ENCODE data around the gene FCHO1. TPM values are rescaled to one million over a fixed set of nuclear protein-coding genes. Genes with fewer than 3 reads are reported as not detected.

The FCHO1 gene
- total and polyA plus RNA-seq, 2 donors (not counting 3 experiments of a cell fraction or from before 2014, with no cell fraction given) = 0.66 to 1.6 TPM

- peak overlapping the region; percentile 81 for H3K9ac ChIP-seq (replicated peaks; ENCODE audit: extremely low read depth, insufficient read depth, low read length)
These were observed 29.5 kb upstream of the FCHO1 start for GRCh38 chr19:17721821-17722220.

GRCh38 chr19:17722655-17723240, 28.5 kb upstream of the FCHO1 start:
- H3K27me3 ChIP-seq (ENCODE audit: control insufficient read depth in 2 of 2, insufficient read depth in 2 of 2, low read length in 2 of 2) = no peaks in the 10 kb centered on the region
- no peak for TF ChIP-seq FOS (IDR thresholded peaks at IDR 0.05; ENCODE audit: borderline replicate concordance, insufficient read depth, low read length)
- TF ChIP-seq MAX (IDR thresholded peaks at IDR 0.05; ENCODE audit: insufficient read depth, insufficient read length) = no peak
- no peak for TF ChIP-seq EZH2 (IDR thresholded peaks at IDR 0.05; ENCODE audit: borderline replicate concordance, low read depth, low read length, severe bottlenecking)
- H3K4me2 ChIP-seq (ENCODE audit: insufficient read depth, low read length) = no peak overlapping the region
- peaks cover 27% of the 10 kb centered on the region for H3K4me1 ChIP-seq (ENCODE audit: control insufficient read depth, extremely low read depth, insufficient read depth, low read length)
- BruUV-seq (replicated peaks) = no TSS peak
- ChIA-PET CTCF (interaction anchor here (0.6 to 5.2 kb wide), 3 partner anchors 12 to 44 kb away, joined by 3 to 26 read pairs (median 4); no protein-coding TSS in a partner anchor), POLR2A (interaction anchor here (0.6 kb wide), 2 partner anchors 10 to 1166 kb away, joined by 3 to 10 read pairs; no protein-coding TSS in a partner anchor)
- H3K36me3 ChIP-seq (ENCODE audit: control insufficient read depth in 2 of 2, extremely low read depth in 1 of 2, insufficient read depth in 2 of 2, low read length in 2 of 2) = peaks cover 24 to 39% of the 10 kb centered on the region in 2 experiments
- H3K79me2 ChIP-seq (ENCODE audit: control insufficient read depth, insufficient read depth, low read length) = peaks cover 81% of the 10 kb centered on the region
- peak overlapping the region; percentile 90 for H3K27ac ChIP-seq (ENCODE audit: insufficient read depth, low read depth, low read length)
- no peaks in the 10 kb centered on the region for H3K9me3 ChIP-seq (replicated peaks; ENCODE audit: control insufficient read depth, insufficient read depth, low read length)
- peak overlapping the region; percentile 13 for H3K9ac ChIP-seq (replicated peaks; ENCODE audit: extremely low read depth, insufficient read depth, low read length)
- FAIRE-seq (no peak), DNase-seq (ENCODE audit: low read depth, low spot score) (no peak)
- dilution Hi-C loops (cut with MboI; ENCODE audit: extremely low pct_ligation_motif_present, low sequenced_read_pairs) = no loop called here
- no peak overlapping the region for H3K4me3 ChIP-seq (replicated peaks in 1 of 3; ENCODE audit: insufficient read depth in 1 of 3, low read depth in 1 of 3, low read length in 3 of 3)
- intact Hi-C loops (cut with micrococcal nuclease) = no loop called here
- no peaks in the 10 kb centered on the region for H3K9me1 ChIP-seq (replicated peaks; ENCODE audit: control insufficient read depth, extremely low read depth, insufficient read depth, low read length)
- no peaks in the 10 kb centered on the region for H4K20me1 ChIP-seq (replicated peaks; ENCODE audit: control insufficient read depth, extremely low read depth, insufficient read depth, low read length)
- H2AFZ ChIP-seq (ENCODE audit: low read depth, low read length) = no peak overlapping the region

More at GRCh38 chr19:17721821-17722220, 29.5 kb upstream of the FCHO1 start:
- H3K9me1 ChIP-seq (replicated peaks; ENCODE audit: control insufficient read depth, extremely low read depth, insufficient read depth, low read length) = no peaks in the 10 kb centered on the region
- H3K27me3 ChIP-seq (ENCODE audit: control insufficient read depth in 2 of 2, insufficient read depth in 2 of 2, low read length in 2 of 2) = no peaks in the 10 kb centered on the region
- FAIRE-seq = peak; percentile 98
- no TSS peak for BruUV-seq (replicated peaks)
- no peaks in the 10 kb centered on the region for H4K20me1 ChIP-seq (replicated peaks; ENCODE audit: control insufficient read depth, extremely low read depth, insufficient read depth, low read length)
- H3K27ac ChIP-seq (ENCODE audit: insufficient read depth, low read depth, low read length) = peak overlapping the region; percentile 90
- H3K9me3 ChIP-seq (replicated peaks; ENCODE audit: control insufficient read depth, insufficient read depth, low read length) = no peaks in the 10 kb centered on the region
- H2AFZ ChIP-seq (ENCODE audit: low read depth, low read length) = no peak overlapping the region
- DNase-seq (ENCODE audit: low read depth, low spot score) = peak; percentile 74
- H3K36me3 ChIP-seq (ENCODE audit: control insufficient read depth in 2 of 2, extremely low read depth in 1 of 2, insufficient read depth in 2 of 2, low read length in 2 of 2) = peaks cover 15 to 30% of the 10 kb centered on the region in 2 experiments
- peak overlapping the region in 1 of 3 experiments; percentile 90 for H3K4me3 ChIP-seq (replicated peaks in 1 of 3; ENCODE audit: insufficient read depth in 1 of 3, low read depth in 1 of 3, low read length in 3 of 3)
- H3K4me1 ChIP-seq (ENCODE audit: control insufficient read depth, extremely low read depth, insufficient read depth, low read length) = peaks cover 35% of the 10 kb centered on the region
- intact Hi-C loops (cut with micrococcal nuclease) = no loop called here
- dilution Hi-C loops (cut with MboI; ENCODE audit: extremely low pct_ligation_motif_present, low sequenced_read_pairs) = no loop called here
- peaks cover 72% of the 10 kb centered on the region for H3K79me2 ChIP-seq (ENCODE audit: control insufficient read depth, insufficient read depth, low read length)
- ChIA-PET CTCF (interaction anchor here (1.3 to 5.2 kb wide), 2 partner anchors 20 to 45 kb away, joined by 4 to 26 read pairs; no protein-coding TSS in a partner anchor), POLR2A (no interaction called here)
- peak overlapping the region; percentile 83 for H3K4me2 ChIP-seq (ENCODE audit: insufficient read depth, low read length)
- peak; percentile 4 for TF ChIP-seq MAX (IDR thresholded peaks at IDR 0.05; ENCODE audit: insufficient read depth, insufficient read length)
- TF ChIP-seq POLR2AphosphoS5 (IDR thresholded peaks at IDR 0.05; ENCODE audit: insufficient read depth, low read depth, low read length) = peak; percentile 77
- no peak for TF ChIP-seq MYC (IDR thresholded peaks at IDR 0.05; ENCODE audit: low read depth, low read length)
- peak; percentile 61 for TF ChIP-seq JUN (IDR thresholded peaks at IDR 0.05; ENCODE audit: borderline replicate concordance, insufficient read depth, insufficient read length, low read depth)
- no peak for TF ChIP-seq EZH2 (IDR thresholded peaks at IDR 0.05; ENCODE audit: borderline replicate concordance, low read depth, low read length, severe bottlenecking)
- peak; percentile 79 for TF ChIP-seq FOS (IDR thresholded peaks at IDR 0.05; ENCODE audit: borderline replicate concordance, insufficient read depth, low read length)
- no peak for TF ChIP-seq POLR2A (IDR thresholded peaks at IDR 0.05; ENCODE audit: low read depth, low read length)
